Heart right ventricle (tissue), 16 donors: ENCODE measurements around the gene QSOX1. TPM values are rescaled to one million over a fixed set of nuclear protein-coding genes. Genes with fewer than 3 reads are reported as not detected.

ENCODE experiments used
- ATAC-seq, 8 donors: fragments of 200-7000 bp; cut with Tn5 transposase; one replicate each; pipeline ENCODE4 v1.9.1; 2020; ENCODE audit warnings: mild to moderate bottlenecking in 8 of 8, moderate library complexity in 8 of 8, moderate number of reproducible peaks in 1 of 8
- DNase-seq, 2 donors: peaks; one replicate each; pipeline ENCODE4 v3.0.0-alpha.2; 2020
- H3K27ac ChIP-seq, 10 donors: fragments of 200-600 bp; sonication (generic) in 2 of 10; one replicate each; pipeline versions ENCODE4 v1.5.0 to v1.8.0; 2020 to 2022; ENCODE audit warnings: mild to moderate bottlenecking in 3 of 10
- H3K27me3 ChIP-seq, 7 donors: fragments of 200-600 bp; one replicate each; pipeline ENCODE4 v1.8.0; 2021 to 2022; ENCODE audit warnings: mild to moderate bottlenecking in 2 of 7
- H3K36me3 ChIP-seq, 9 donors: fragments of 200-600 bp; sonication (generic) in 1 of 9; one replicate each; pipeline versions ENCODE4 v1.5.0 to v1.8.0; 2020 to 2022; ENCODE audit warnings: mild to moderate bottlenecking in 2 of 9
- H3K4me1 ChIP-seq, 9 donors: fragments of 200-600 bp; sonication (generic) in 1 of 9; one replicate each; pipeline versions ENCODE4 v1.5.0 to v1.8.0; 2020 to 2022; ENCODE audit warnings: mild to moderate bottlenecking in 4 of 9
- H3K4me3 ChIP-seq, 10 donors: fragments of 200-600 bp; sonication (generic) in 2 of 10; one replicate each; pipeline versions ENCODE4 v1.5.0 to v1.8.0; 2020 to 2022; ENCODE audit warnings: mild to moderate bottlenecking in 7 of 10, moderate library complexity in 2 of 10
- H3K9me3 ChIP-seq, 11 donors: fragments of 200-600 bp in 10 of 11; sonication (generic) in 2 of 11; one replicate each; pipeline versions ENCODE4 v1.5.0 to v1.8.0; 2013 to 2022; ENCODE audit warnings: mild to moderate bottlenecking in 2 of 11, control low read depth in 1 of 11, moderate library complexity in 1 of 11
- CTCF ChIP-seq, 9 donors: fragments of 200-600 bp; sonication (generic) in 2 of 9; IDR thresholded peaks; one replicate each; pipeline versions ENCODE4 v1.5.0 to v1.8.0; 2021 to 2022; ENCODE audit warnings: antibody characterized with exemption in 9 of 9, mild to moderate bottlenecking in 5 of 9, moderate library complexity in 1 of 9
- WGBS, 2 donors: extraction: QIAGEN DNeasy Blood & Tissue Kit; methylation state at CpG; one replicate each; pipeline ENCODE4 v1.1.7; 2013; ENCODE audit warnings: inconsistent platforms in 1 of 2; 5-methylcytosine and 5-hydroxymethylcytosine counted together
- intact Hi-C, 10 donors: fragments of 100-400 bp; cut with DNase I; formaldehyde crosslinking; loops; one replicate each; pipeline versions ENCODE4 v1.11.1 to v1.14.2; 2022
- polyA plus RNA-seq, 2 donors: library from polyadenylated mRNA; stranded (reverse); fragments of 200-250 nt; gene quantifications; one replicate each; pipeline ENCODE4 v1.2.3, GENCODE V29; 2013
- total RNA-seq, 10 donors: library from RNA; stranded (reverse); fragmentation: NEBNext Ultra II Directional in 3 of 10; extraction: Animal tissue kit (Norgen Biotek cat#: 25700) in 3 of 10; gene quantifications; one replicate each; pipeline versions ENCODE4 v1.2.1 to v1.2.4, GENCODE V29; 2021 to 2023
- donor health status: Arrhythmogenic right ventricular cardiomyopathy.
- donor health status: ischemic (EF 13 %, LVEDD 7.1; RV severe dilation, severe dysfunction).
- donor health status: healthy with polysubstance abuse.
- donor health status: DM: no; HTN: yes; CAD: no.
- donor health status: DM: no; HTN: no; CAD: no.
- donor health status: ischemic (EF 25% LVEDD 6.9; RV normal size, moderate dysfunction).
- donor health status: ischemic (EF 25% LVEDD 5.7; RV mildly dilated, moderate dysfunction).
- donor health status: healthy.
- donor health status: DM: yes; HTN: yes; CAD: no.
- donor health status: Ischemic cardiomyopathy.
- donor health status: ischemic (EF 35%, LVEDD 5.7; RV mildly dilated, moderate dysfunction).
- donor health status: nonischemic (EF 11% LVEDD 7.7; RV severe dilation, severe dysfunction).
- donor health status: DM: yes; HTN: yes; CAD: no.
- donor health status: PGD.
- donor health status: ischemic (EF 29% LVEDD 5.4; RV normal size, mild dysfunction).
- donor health status: nonischemic (EF 23%, LVEDD 6.1; RV moderate dilation, normal function).

QSOX1 gene
- total and polyA plus RNA-seq, 12 donors, result 43.5 to 198 (median 84.6) TPM

DNA sequence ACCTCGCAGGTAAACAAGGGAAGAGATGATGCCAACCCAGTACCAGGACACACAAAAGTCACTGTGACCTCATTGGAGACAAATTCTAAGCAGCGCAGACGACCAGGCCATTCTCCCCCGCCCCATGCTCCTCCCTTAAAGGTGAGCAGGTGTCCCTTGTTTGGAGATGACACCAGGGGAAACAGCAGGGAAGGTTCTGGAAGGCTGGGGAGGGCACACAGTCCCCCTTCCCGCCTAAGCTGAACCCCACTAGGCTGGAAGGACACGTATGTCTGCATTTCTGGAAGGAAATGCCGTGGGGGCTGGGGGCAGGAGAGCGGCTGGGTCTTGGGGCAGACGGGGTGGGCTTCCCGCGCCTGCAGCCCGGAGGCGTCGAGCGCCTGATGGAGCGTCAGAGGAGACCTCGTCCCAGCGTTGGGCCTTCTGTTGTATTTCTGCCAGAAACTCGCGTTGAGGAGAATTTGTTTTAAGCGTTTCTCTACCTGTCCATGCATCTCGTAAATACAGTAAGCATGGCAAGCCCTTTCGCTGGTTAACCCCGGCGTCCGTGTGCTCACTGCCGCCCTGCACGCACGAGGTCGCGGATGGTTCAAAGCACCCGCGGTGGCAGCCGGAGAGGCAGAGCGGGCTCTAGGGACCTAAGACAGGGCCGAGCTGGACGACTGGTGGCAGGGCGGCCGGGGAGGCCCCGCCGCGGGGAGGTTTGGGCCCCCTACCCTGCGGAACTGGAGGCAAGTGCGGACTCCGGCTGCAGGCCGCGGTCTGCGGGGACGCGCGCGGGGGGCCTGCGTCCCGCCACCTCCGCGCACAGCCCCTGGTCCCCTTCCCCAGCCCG, 74.2 kb downstream of the QSOX1 start:
- H3K27ac ChIP-seq, result no peak overlapping the region
- peaks cover 7 to 48% (median 39%) of the 10 kb centered on the region in 9 donors for H3K4me1 ChIP-seq
- TF ChIP-seq CTCF (IDR thresholded peaks at IDR 0.05), result no peak
- peak overlapping the region; percentile 44 to 61 (median 58) for H3K4me3 ChIP-seq
- peak in 5 of 8 donors; percentile 5 to 32 (median 13) for ATAC-seq
- intact Hi-C loops, result no loop called here
- peaks cover 39 to 100% (median 99%) of the 10 kb centered on the region in 7 donors for H3K27me3 ChIP-seq
- no peaks in the 10 kb centered on the region for H3K36me3 ChIP-seq
- DNase-seq, result no peak
- WGBS, 2 donors, result 3% methylated on average over 47 to 57 of the region's 57 CpGs
- no peaks in the 10 kb centered on the region for H3K9me3 ChIP-seq

- H3K4me3 ChIP-seq, result peak within 1 kb of the TSS; percentile 44 to 61 (median 58)
- peak in 6 of 8 donors; percentile 26 to 74 (median 48) for ATAC-seq
- peaks cover 11 to 57% (median 45%) of the 10 kb centered on the region in 9 donors for H3K4me1 ChIP-seq
- WGBS, 2 donors, result 0 to 1% methylated on average over 58 to 103 of the region's 105 CpGs
- no peaks in the 10 kb centered on the region for H3K9me3 ChIP-seq
- peaks cover 47 to 100% (median 99%) of the 10 kb centered on the region in 7 donors for H3K27me3 ChIP-seq
- no peak within 1 kb of the TSS for H3K27ac ChIP-seq
- no peak for TF ChIP-seq CTCF (IDR thresholded peaks at IDR 0.05)
- intact Hi-C loops, result no loop called here
- H3K36me3 ChIP-seq, result no peaks in the 10 kb centered on the region
- DNase-seq, result peak in 1 of 2 donors; percentile 20
These were observed 75.1 kb downstream of the QSOX1 start, which contains the start of gene LHX4 for GRCh38 chr1:180229483-180230415. TSS of gene LHX4 (plus strand) at chr1:180230264. CDS start at chr1:180230530, 266 bp downstream.

DNA sequence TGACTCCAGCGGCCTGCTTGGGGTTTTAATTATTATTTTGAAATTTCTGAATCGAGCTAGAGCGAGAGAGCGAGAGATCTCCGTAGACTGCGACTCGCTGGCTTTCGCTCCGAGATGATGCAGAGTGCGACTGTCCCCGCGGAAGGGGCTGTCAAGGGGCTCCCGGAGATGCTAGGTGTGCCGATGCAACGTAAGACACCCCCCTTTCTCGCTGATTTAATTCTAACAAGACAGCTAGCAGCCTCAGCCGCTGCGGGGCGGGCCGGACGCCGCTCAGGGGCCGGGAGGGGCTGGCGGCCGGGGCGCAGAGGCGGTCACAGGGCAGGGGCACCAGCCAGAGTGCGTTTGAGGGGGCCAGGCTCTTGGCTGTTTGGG, 75.7 kb downstream of the QSOX1 start:
- 1% methylated on average over 28 of the region's 28 CpGs for WGBS, 2 donors
- no peak overlapping the region for H3K27ac ChIP-seq

More for the DNA sequence above, 75.7 kb downstream of the QSOX1 start:
- ATAC-seq, result no peak
- intact Hi-C loops, result no loop called here
- Histone ChIP-seq H3K36me3 (no peaks in the 10 kb centered on the region), H3K9me3 (no peaks in the 10 kb centered on the region), H3K27me3 (peaks cover 53 to 100% (median 99%) of the 10 kb centered on the region in 7 donors), H3K4me1 (peaks cover 16 to 63% (median 52%) of the 10 kb centered on the region in 9 donors), H3K4me3 (peak overlapping the region; percentile 44 to 61 (median 58))
- no peak for DNase-seq
- TF ChIP-seq CTCF (IDR thresholded peaks at IDR 0.05), result no peak
